K562 (cell line): ENCODE data around the gene CEP290. TPM values are rescaled to one million over a fixed set of nuclear protein-coding genes. Genes with fewer than 3 reads are reported as not detected.

Experiments
- ATAC-seq: fragments of 200-7000 bp; cut with Tn5 transposase; 3 replicates; pipeline ENCODE4 v1.9.1; 2020; ENCODE audit warnings: moderate library complexity
- BruUV-seq: library from RNA; stranded (reverse); fragments of 400-500 nt; replicated peaks from 2 replicates; lab custom pipeline; 2021; lab: Mats Ljungman, UMichigan
- CTCF ChIA-PET: fragments of 300-600 bp; formaldehyde crosslinking; extraction: SDS; loops from one replicate; lab custom pipeline; 2021; ENCODE audit warnings: low intra/inter-chr PET ratio; lab: Yijun Ruan, JAX
- POLR2A ChIA-PET: fragments of 300-600, 350-650 bp; sonication (Branson Sonifier 250); formaldehyde crosslinking; extraction: SDS; loops from one replicate; lab custom pipeline; 2021; ENCODE audit warnings: antibody characterized with exemption, inconsistent platforms; lab: Yijun Ruan, JAX
- DNase-seq, 4 experiments: peaks; one replicate each; pipeline versions ENCODE4 v3.0.0 to v3.0.0-alpha.2; 2011 to 2018; ENCODE audit warnings: low spot score in 3 of 4, mixed read lengths in 3 of 4; ENCODE audit errors: extremely low read depth in 1 of 4
- FAIRE-seq: peaks from 2 replicates; lab custom pipeline; 2011; peaks lifted over from hg19 to GRCh38; lab: Jason Lieb, UNC
- H2AFZ ChIP-seq: 2 replicates; pipeline ENCODE4 v1.6.0; 2011; ENCODE audit warnings: low read depth, low read length, control low read depth, inconsistent platforms
- H3K27ac ChIP-seq: fragments of 200-600 bp; 3 replicates; pipeline ENCODE4 v1.8.0; 2011; ENCODE audit warnings: low read depth, mild to moderate bottlenecking, control low read depth, inconsistent platforms, low read length, moderate library complexity, mixed read lengths; ENCODE audit errors: extremely low read depth
- H3K27me3 ChIP-seq, 2 experiments: fragments of 300-600 bp in 1 of 2; 2 replicates in 1 of 2; 3 replicates in 1 of 2; pipeline versions ENCODE4 v1.6.0 to v1.8.0; 2011; ENCODE audit warnings: inconsistent platforms in 2 of 2, low read length in 2 of 2, mild to moderate bottlenecking in 1 of 2, mixed read lengths in 1 of 2, moderate library complexity in 1 of 2; ENCODE audit not compliant: control insufficient read depth in 2 of 2, insufficient read depth in 2 of 2
- H3K36me3 ChIP-seq: fragments of 300-600 bp; 3 replicates; pipeline ENCODE4 v1.8.0; 2011; ENCODE audit warnings: mild to moderate bottlenecking, low read length, inconsistent platforms; ENCODE audit not compliant: control insufficient read depth, insufficient read depth
- H3K4me1 ChIP-seq, 2 experiments: fragments of 200-600 bp in 1 of 2; replicated peaks in 1 of 2; 2 replicates in 1 of 2; 3 replicates in 1 of 2; pipeline versions ENCODE4 v1.5.1 to v1.8.0; 2011; ENCODE audit warnings: inconsistent platforms in 2 of 2, low read length in 2 of 2, mild to moderate bottlenecking in 1 of 2, mixed read lengths in 1 of 2, moderate library complexity in 1 of 2; ENCODE audit not compliant: control insufficient read depth in 2 of 2, insufficient read depth in 2 of 2
- H3K4me2 ChIP-seq: 2 replicates; pipeline ENCODE4 v1.6.1; 2011; ENCODE audit warnings: low read length, control low read depth, inconsistent platforms, mixed read lengths; ENCODE audit not compliant: insufficient read depth
- H3K4me3 ChIP-seq: fragments of 200-600 bp; sonication (generic), shearing (Covaris generic); 2 replicates; pipeline ENCODE4 v1.5.1; 2016; ENCODE audit warnings: control low read depth, inconsistent platforms
- H3K79me2 ChIP-seq: fragments of 200-600 bp; 3 replicates; pipeline ENCODE4 v1.8.0; 2011; ENCODE audit warnings: low read length, inconsistent platforms; ENCODE audit not compliant: control insufficient read depth, insufficient read depth
- H3K9ac ChIP-seq, 2 experiments: 2 replicates each; pipeline versions ENCODE4 v1.6.0 to v1.6.1; 2011; ENCODE audit warnings: low read depth in 2 of 2, low read length in 2 of 2, control low read depth in 1 of 2, inconsistent platforms in 1 of 2, mild to moderate bottlenecking in 1 of 2, mixed read lengths in 1 of 2; ENCODE audit not compliant: insufficient read depth in 1 of 2
- H3K9me1 ChIP-seq: one replicate; pipeline ENCODE4 v1.6.0; 2011; ENCODE audit warnings: inconsistent platforms, mild to moderate bottlenecking, low read length, moderate library complexity; ENCODE audit not compliant: control insufficient read depth, insufficient read depth
- H3K9me3 ChIP-seq: replicated peaks from 2 replicates; pipeline ENCODE4 v1.5.1; 2011; ENCODE audit warnings: low read depth, low read length, inconsistent platforms; ENCODE audit not compliant: control insufficient read depth, insufficient read depth
- H4K20me1 ChIP-seq: replicated peaks from 2 replicates; pipeline ENCODE4 v1.6.1; 2011; ENCODE audit warnings: low read length, inconsistent platforms, mixed read lengths; ENCODE audit not compliant: control insufficient read depth, insufficient read depth
- BHLHE40 ChIP-seq: IDR thresholded peaks from 2 replicates; pipeline ENCODE4 v1.6.1; 2011; ENCODE audit warnings: low read length, improper control_type of control experiment
- HDAC1 ChIP-seq, 2 experiments: fragments of 450-650 bp; IDR thresholded peaks; 2 replicates each; pipeline ENCODE4 v1.6.1; 2016 to 2017; ENCODE audit warnings: inconsistent platforms in 1 of 2, mild to moderate bottlenecking in 1 of 2, moderate library complexity in 1 of 2
- KLF1 ChIP-seq: fragments of 450-650 bp; IDR thresholded peaks from 2 replicates; pipeline ENCODE4 v1.6.1; 2016; ENCODE audit warnings: missing genetic modification characterization, missing compliant biosample characterization
- TAF1 ChIP-seq: IDR thresholded peaks from 2 replicates; pipeline ENCODE4 v1.6.1; 2011; ENCODE audit warnings: mild to moderate bottlenecking, low read length, moderate library complexity; ENCODE audit not compliant: insufficient read depth, control insufficient read depth, severe bottlenecking; ENCODE audit errors: extremely low read depth
- ZNF184 ChIP-seq: sonication (generic); formaldehyde crosslinking; IDR thresholded peaks from 2 replicates; pipeline ENCODE4 v1.5.0; 2020; ENCODE audit warnings: missing genetic modification reagents
- ZNF347 ChIP-seq: fragments of 450-650 bp; formaldehyde crosslinking; IDR thresholded peaks from 2 replicates; pipeline ENCODE4 v1.4.0; 2020; ENCODE audit warnings: low read depth, mild to moderate bottlenecking, moderate library complexity
- ZNF41 ChIP-seq: fragments of 250-450 bp; sonication (Bioruptor Pico); conservative IDR thresholded peaks from 2 replicates; pipeline ENCODE4 v1.4.0; 2020; ENCODE audit warnings: mild to moderate bottlenecking
- ZNF75A ChIP-seq: fragments of 450-650 bp; formaldehyde crosslinking; IDR thresholded peaks from 2 replicates; pipeline ENCODE4 v1.4.0; 2020; ENCODE audit warnings: mild to moderate bottlenecking
- WGBS: fragments of 100-300 bp; shearing (Covaris generic); methylation state at CpG from one replicate; pipeline ENCODE4 v1.1.6; 2016; ENCODE audit warnings: low coverage, mixed read lengths; ENCODE audit not compliant: insufficient coverage; ENCODE audit errors: missing lambda C conversion rate; 5-methylcytosine and 5-hydroxymethylcytosine counted together
- in situ Hi-C: fragments of 300-500 bp; cut with MboI; formaldehyde crosslinking; loops from 4 replicates; pipeline ENCODE4 v1.15.0; 2018; ENCODE audit warnings: inconsistent platforms, mixed read lengths
- intact Hi-C: fragments of 100-400 bp; cut with micrococcal nuclease; formaldehyde crosslinking; loops from 2 replicates; pipeline ENCODE4 v1.14.2; 2022
- polyA plus RNA-seq, 8 experiments: library from polyadenylated mRNA; depleted of rRNA in 4 of 8; stranded (reverse) in 5 of 8; unstranded in 3 of 8; fragments of >200 nt; fragmentation: Nextera tagmentation in 2 of 8; fragmentation: Illumina TruSeq in 1 of 8; extraction: Ambion mirVana in 2 of 8; extraction: Trizol in 1 of 8; gene quantifications; 2 replicates each; pipeline versions ENCODE4 v1.2.1 to v1.2.3, GENCODE V29; 2011 to 2014; ENCODE audit warnings: inconsistent platforms in 1 of 8, missing spikeins in 1 of 8
- total RNA-seq, 7 experiments: library from RNA; depleted of rRNA in 6 of 7; stranded (reverse); fragments of >200 nt in 6 of 7; fragmentation: Illumina TruSeq in 2 of 7; extraction: Trizol in 2 of 7; gene quantifications; 2 replicates each; pipeline versions ENCODE4 v1.2.1 to v1.2.3, GENCODE V29; 2011 to 2021; ENCODE audit warnings: low replicate concordance in 1 of 7
- TF ChIP-seq, protein P1 (sequence below): sonication (generic); formaldehyde crosslinking; IDR thresholded peaks from 2 replicates; pipeline ENCODE4 v1.8.0; 2022; ENCODE audit warnings: mild to moderate bottlenecking, low read depth, missing genetic modification reagents
- TF ChIP-seq, protein P2 (sequence below): fragments of 250-450 bp; sonication (Bioruptor Pico); IDR thresholded peaks from 2 replicates; pipeline ENCODE4 v1.8.0; 2021; ENCODE audit warnings: moderate library complexity, mild to moderate bottlenecking, inconsistent platforms
- TF ChIP-seq, protein P3 (sequence below): fragments of 450-650 bp; formaldehyde crosslinking; conservative IDR thresholded peaks from 2 replicates; pipeline ENCODE4 v1.4.0; 2022; ENCODE audit warnings: mild to moderate bottlenecking, missing genetic modification characterization

The CEP290 gene
- total and polyA plus RNA-seq, 9 of the 15 experiments (the other 6 are each of a cell fraction or from before 2014, with no cell fraction given): 7.2 to 19.4 (median 18.1) TPM

DNA sequence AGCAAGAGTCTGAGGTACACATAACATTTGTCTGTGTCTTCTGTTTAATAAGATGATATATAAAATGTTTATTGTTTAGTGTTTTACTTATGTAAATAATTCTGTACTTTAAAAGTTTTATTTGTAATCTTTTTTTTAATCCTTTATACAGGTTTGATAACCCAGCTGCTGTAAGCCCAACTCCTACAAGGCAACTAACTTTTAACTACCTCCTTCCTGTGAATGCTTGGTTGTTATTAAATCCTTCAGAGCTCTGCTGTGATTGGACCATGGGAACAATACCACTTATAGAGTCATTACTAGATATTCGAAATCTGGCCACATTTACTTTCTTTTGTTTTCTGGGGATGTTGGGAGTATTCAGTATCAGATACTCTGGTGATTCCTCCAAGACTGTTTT is 24.3 kb upstream of the CEP290 start (continued):
- TF ChIP-seq, protein P1, sequence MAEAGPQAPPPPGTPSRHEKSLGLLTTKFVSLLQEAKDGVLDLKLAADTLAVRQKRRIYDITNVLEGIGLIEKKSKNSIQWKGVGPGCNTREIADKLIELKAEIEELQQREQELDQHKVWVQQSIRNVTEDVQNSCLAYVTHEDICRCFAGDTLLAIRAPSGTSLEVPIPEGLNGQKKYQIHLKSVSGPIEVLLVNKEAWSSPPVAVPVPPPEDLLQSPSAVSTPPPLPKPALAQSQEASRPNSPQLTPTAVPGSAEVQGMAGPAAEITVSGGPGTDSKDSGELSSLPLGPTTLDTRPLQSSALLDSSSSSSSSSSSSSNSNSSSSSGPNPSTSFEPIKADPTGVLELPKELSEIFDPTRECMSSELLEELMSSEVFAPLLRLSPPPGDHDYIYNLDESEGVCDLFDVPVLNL (CRISPR knock-in tag): no peak
- TF ChIP-seq ZNF41 (no peak), HDAC1 (IDR thresholded peaks at IDR 0.05) (no peak), ZNF75A (CRISPR knock-in tag) (no peak), BHLHE40 (no peak)
- TF ChIP-seq, protein P2, sequence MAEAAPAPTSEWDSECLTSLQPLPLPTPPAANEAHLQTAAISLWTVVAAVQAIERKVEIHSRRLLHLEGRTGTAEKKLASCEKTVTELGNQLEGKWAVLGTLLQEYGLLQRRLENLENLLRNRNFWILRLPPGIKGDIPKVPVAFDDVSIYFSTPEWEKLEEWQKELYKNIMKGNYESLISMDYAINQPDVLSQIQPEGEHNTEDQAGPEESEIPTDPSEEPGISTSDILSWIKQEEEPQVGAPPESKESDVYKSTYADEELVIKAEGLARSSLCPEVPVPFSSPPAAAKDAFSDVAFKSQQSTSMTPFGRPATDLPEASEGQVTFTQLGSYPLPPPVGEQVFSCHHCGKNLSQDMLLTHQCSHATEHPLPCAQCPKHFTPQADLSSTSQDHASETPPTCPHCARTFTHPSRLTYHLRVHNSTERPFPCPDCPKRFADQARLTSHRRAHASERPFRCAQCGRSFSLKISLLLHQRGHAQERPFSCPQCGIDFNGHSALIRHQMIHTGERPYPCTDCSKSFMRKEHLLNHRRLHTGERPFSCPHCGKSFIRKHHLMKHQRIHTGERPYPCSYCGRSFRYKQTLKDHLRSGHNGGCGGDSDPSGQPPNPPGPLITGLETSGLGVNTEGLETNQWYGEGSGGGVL (CRISPR knock-in tag): no peak

DNA sequence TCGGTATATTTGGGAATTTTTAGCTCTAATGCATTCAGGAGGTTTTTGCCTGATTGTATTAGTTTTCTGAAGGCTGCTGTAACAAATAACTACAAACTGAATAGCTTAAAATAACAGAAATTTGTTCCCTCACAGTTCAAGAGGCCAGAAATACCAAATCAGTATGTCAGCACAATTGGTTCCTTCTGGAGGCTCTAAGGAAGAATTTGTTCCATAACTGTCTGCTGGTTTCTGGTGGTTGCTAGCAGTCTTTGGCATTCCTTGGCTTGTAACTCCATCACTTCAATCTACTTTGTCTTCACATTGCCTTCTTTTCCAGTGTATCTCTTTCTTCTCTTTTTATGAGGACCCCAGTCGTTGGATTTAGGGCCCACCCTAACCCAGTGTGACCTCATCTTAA is 21.5 kb upstream of the CEP290 start:
- H4K20me1 ChIP-seq: no peaks in the 10 kb centered on the region
- BruUV-seq: no TSS peak
- H3K9me1 ChIP-seq: no peaks in the 10 kb centered on the region
- no peaks in the 10 kb centered on the region for H3K79me2 ChIP-seq
- ChIA-PET CTCF (no interaction called here), POLR2A (no interaction called here)
- DNase-seq (no peak), FAIRE-seq (no peak), ATAC-seq (no peak)
- H3K4me3 ChIP-seq: no peak overlapping the region
- no peak overlapping the region for H2AFZ ChIP-seq
- 96% methylated on average over 2 of the region's 2 CpGs for WGBS
- no peak overlapping the region for H3K4me2 ChIP-seq
- no peaks in the 10 kb centered on the region for H3K27me3 ChIP-seq
- H3K9ac ChIP-seq: no peak overlapping the region
- H3K9me3 ChIP-seq: no peaks in the 10 kb centered on the region
- in situ Hi-C loops: no loop called here
- intact Hi-C loops: no loop called here
- TF ChIP-seq ZNF184 (CRISPR knock-in tag): no peak
- no peak for TF ChIP-seq KLF1 (tag)
- TF ChIP-seq, protein P3, sequence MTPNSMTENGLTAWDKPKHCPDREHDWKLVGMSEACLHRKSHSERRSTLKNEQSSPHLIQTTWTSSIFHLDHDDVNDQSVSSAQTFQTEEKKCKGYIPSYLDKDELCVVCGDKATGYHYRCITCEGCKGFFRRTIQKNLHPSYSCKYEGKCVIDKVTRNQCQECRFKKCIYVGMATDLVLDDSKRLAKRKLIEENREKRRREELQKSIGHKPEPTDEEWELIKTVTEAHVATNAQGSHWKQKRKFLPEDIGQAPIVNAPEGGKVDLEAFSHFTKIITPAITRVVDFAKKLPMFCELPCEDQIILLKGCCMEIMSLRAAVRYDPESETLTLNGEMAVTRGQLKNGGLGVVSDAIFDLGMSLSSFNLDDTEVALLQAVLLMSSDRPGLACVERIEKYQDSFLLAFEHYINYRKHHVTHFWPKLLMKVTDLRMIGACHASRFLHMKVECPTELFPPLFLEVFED: no peak
- no peak for TF ChIP-seq TAF1
- TF ChIP-seq ZNF347 (CRISPR knock-in tag): no peak
- H3K36me3 ChIP-seq: peaks cover 31% of the 10 kb centered on the region; the same call in 2 of the 3 replicates
- no peak overlapping the region for H3K27ac ChIP-seq
- H3K4me1 ChIP-seq: no peaks in the 10 kb centered on the region
